Upper lobe of left lung (tissue), 6 donors: Measurements from ENCODE around the gene XIST. TPM values are rescaled to one million over a fixed set of nuclear protein-coding genes. Genes with fewer than 3 reads are reported as not detected.

Source experiments
- ATAC-seq, 2 donors: fragments of 200-7000 bp; cut with Tn5 transposase; one replicate each; pipeline ENCODE4 v1.9.1; 2022; ENCODE audit warnings: mild to moderate bottlenecking in 2 of 2, moderate library complexity in 2 of 2; ENCODE audit not compliant: low FRiP score in 2 of 2
- DNase-seq, 2 donors: peaks; one replicate each; pipeline ENCODE4 v3.0.0-alpha.2; 2019 to 2020
- H3K27ac ChIP-seq, 4 donors: fragments of 200-600 bp; sonication (generic); one replicate each; pipeline ENCODE4 v1.5.1; 2016 to 2019
- H3K27me3 ChIP-seq, 4 donors: fragments of 200-600 bp; sonication (generic); one replicate each; pipeline ENCODE4 v1.5.1; 2017 to 2019
- H3K36me3 ChIP-seq, 4 donors: fragments of 200-600 bp; sonication (generic); one replicate each; pipeline ENCODE4 v1.5.1; 2016 to 2019
- H3K4me1 ChIP-seq, 4 donors: fragments of 200-600 bp; sonication (generic); one replicate each; pipeline ENCODE4 v1.5.1; 2018 to 2019
- H3K4me3 ChIP-seq, 4 donors: fragments of 200-600 bp; sonication (generic); one replicate each; pipeline ENCODE4 v1.5.1; 2017 to 2019; ENCODE audit warnings: mild to moderate bottlenecking in 2 of 4, moderate library complexity in 1 of 4
- H3K9me3 ChIP-seq, 4 donors: fragments of 200-600 bp; sonication (generic); one replicate each; pipeline ENCODE4 v1.5.1; 2018 to 2019
- CTCF ChIP-seq, 6 experiments: fragments of 450-650 bp in 4 of 6; fragments of 200-600 bp in 2 of 6; sonication (generic) in 2 of 6; IDR thresholded peaks; one replicate each; pipeline ENCODE4 v1.5.1; 2016 to 2019; ENCODE audit warnings: antibody characterized with exemption in 6 of 6
- EP300 ChIP-seq, 4 donors: sonication (generic); formaldehyde crosslinking; IDR thresholded peaks; one replicate each; pipeline ENCODE4 v1.5.1; 2017; ENCODE audit warnings: antibody characterized with exemption in 4 of 4, control low read depth in 2 of 4
- POLR2A ChIP-seq, 4 donors: fragments of 450-650 bp; IDR thresholded peaks; one replicate each; pipeline ENCODE4 v1.5.1; 2016 to 2017; ENCODE audit warnings: antibody characterized with exemption in 4 of 4, mild to moderate bottlenecking in 2 of 4
- POLR2AphosphoS5 ChIP-seq, 2 donors: sonication (generic); formaldehyde crosslinking; IDR thresholded peaks; one replicate each; pipeline ENCODE4 v1.5.1; 2017; ENCODE audit warnings: antibody characterized with exemption in 2 of 2
- WGBS, 2 donors: methylation state at CpG; one replicate each; pipeline ENCODE4 v1.1.5; 2017 to 2018; 5-methylcytosine and 5-hydroxymethylcytosine counted together
- total RNA-seq, 6 donors: library from RNA; depleted of rRNA in 4 of 6; stranded (reverse); fragments of >200 nt in 4 of 6; gene quantifications; one replicate each; pipeline versions ENCODE4 v1.1.0 to v1.2.1, GENCODE V29; 2016 to 2021
- donor health status: DM: no; HTN: no; CAD: no; lungs with moderate emphysema.
- donor health status: DM: no; HTN: yes; CAD: no; lungs with severe emphysema.

XIST gene
- total RNA-seq, 6 donors from 2014 or later = under 0.01 to 402 (median 93.3) TPM

GRCh38 chrX:73847991-73848390, 4.5 kb downstream of the XIST start:
- Histone ChIP-seq H3K4me3 (no peak overlapping the region), H3K9me3 (no peaks in the 10 kb centered on the region), H3K27ac (no peak overlapping the region), H3K4me1 (peaks cover 0 to 59% (median 12%) of the 10 kb centered on the region in 4 donors), H3K36me3 (peaks cover 0 to 9% (median 0%) of the 10 kb centered on the region in 4 donors), H3K27me3 (no peaks in the 10 kb centered on the region)
- 100% methylated on average over 1 of the region's 1 CpG for WGBS, 2 donors
- TF ChIP-seq CTCF (IDR thresholded peaks at IDR 0.05) (no peak), POLR2A (IDR thresholded peaks at IDR 0.05) (no peak), POLR2AphosphoS5 (IDR thresholded peaks at IDR 0.05) (no peak), EP300 (IDR thresholded peaks at IDR 0.05) (no peak)
- ATAC-seq (no peak), DNase-seq (no peak)

GRCh38 chrX:73847100-73847499, 5.4 kb downstream of the XIST start:
- TF ChIP-seq POLR2A (IDR thresholded peaks at IDR 0.05) (no peak), CTCF (IDR thresholded peaks at IDR 0.05) (no peak), EP300 (IDR thresholded peaks at IDR 0.05) (no peak), POLR2AphosphoS5 (IDR thresholded peaks at IDR 0.05) (no peak)
- no peaks in the 10 kb centered on the region for H3K27me3 ChIP-seq
- H3K9me3 ChIP-seq = no peaks in the 10 kb centered on the region
- WGBS, 2 donors = 95% methylated on average over 2 of the region's 2 CpGs
- no peak overlapping the region for H3K4me3 ChIP-seq
- ATAC-seq (no peak), DNase-seq (no peak)
- peaks cover 0 to 9% (median 0%) of the 10 kb centered on the region in 4 donors for H3K36me3 ChIP-seq
- H3K27ac ChIP-seq = no peak overlapping the region
- peaks cover 0 to 68% (median 14%) of the 10 kb centered on the region in 4 donors for H3K4me1 ChIP-seq

GRCh38 chrX:73842541-73843234, 9.8 kb downstream of the XIST start:
- Histone ChIP-seq H3K36me3 (peaks cover 0 to 9% (median 0%) of the 10 kb centered on the region in 4 donors), H3K9me3 (no peaks in the 10 kb centered on the region), H3K27ac (no peak overlapping the region), H3K4me1 (peaks cover 0 to 64% (median 14%) of the 10 kb centered on the region in 4 donors), H3K27me3 (no peaks in the 10 kb centered on the region), H3K4me3 (no peak overlapping the region)
- 83 to 96% methylated on average over 4 of the region's 4 CpGs for WGBS, 2 donors
- DNase-seq (no peak), ATAC-seq (no peak)
- TF ChIP-seq EP300 (IDR thresholded peaks at IDR 0.05) (no peak), POLR2A (IDR thresholded peaks at IDR 0.05) (no peak), POLR2AphosphoS5 (IDR thresholded peaks at IDR 0.05) (no peak), CTCF (IDR thresholded peaks at IDR 0.05) (no peak)

GRCh38 chrX:73841337-73841736, 11.2 kb downstream of the XIST start:
- H3K36me3 ChIP-seq = peaks cover 0 to 9% (median 0%) of the 10 kb centered on the region in 4 donors
- DNase-seq (no peak), ATAC-seq (no peak)
- no peak overlapping the region for H3K27ac ChIP-seq
- no peaks in the 10 kb centered on the region for H3K9me3 ChIP-seq
- 74 to 84% methylated on average over 5 of the region's 5 CpGs for WGBS, 2 donors
- H3K4me3 ChIP-seq = no peak overlapping the region
- TF ChIP-seq EP300 (IDR thresholded peaks at IDR 0.05) (no peak), POLR2A (IDR thresholded peaks at IDR 0.05) (no peak), POLR2AphosphoS5 (IDR thresholded peaks at IDR 0.05) (no peak), CTCF (IDR thresholded peaks at IDR 0.05) (no peak)
- H3K4me1 ChIP-seq = peaks cover 0 to 53% (median 12%) of the 10 kb centered on the region in 4 donors
- H3K27me3 ChIP-seq = no peaks in the 10 kb centered on the region
